Epithelial cell of esophagus (primary cell): ENCODE data around the gene SMARCA4.

ENCODE experiments used
- DNase-seq: peaks from one replicate; pipeline ENCODE4 v3.0.0; 2010; ENCODE audit warnings: low read depth
- H3K4me3 ChIP-seq: 2 replicates; pipeline ENCODE4 v1.5.1; 2011; ENCODE audit warnings: mild to moderate bottlenecking, low read length, control low read depth
- TF ChIP-seq, protein P1 (sequence below): IDR thresholded peaks from 2 replicates; pipeline ENCODE4 v1.5.1; 2011; ENCODE audit warnings: low read depth, mild to moderate bottlenecking, low read length, control low read depth, inconsistent platforms; ENCODE audit not compliant: insufficient read depth; ENCODE audit errors: missing control alignments

SMARCA4 gene

DNA sequence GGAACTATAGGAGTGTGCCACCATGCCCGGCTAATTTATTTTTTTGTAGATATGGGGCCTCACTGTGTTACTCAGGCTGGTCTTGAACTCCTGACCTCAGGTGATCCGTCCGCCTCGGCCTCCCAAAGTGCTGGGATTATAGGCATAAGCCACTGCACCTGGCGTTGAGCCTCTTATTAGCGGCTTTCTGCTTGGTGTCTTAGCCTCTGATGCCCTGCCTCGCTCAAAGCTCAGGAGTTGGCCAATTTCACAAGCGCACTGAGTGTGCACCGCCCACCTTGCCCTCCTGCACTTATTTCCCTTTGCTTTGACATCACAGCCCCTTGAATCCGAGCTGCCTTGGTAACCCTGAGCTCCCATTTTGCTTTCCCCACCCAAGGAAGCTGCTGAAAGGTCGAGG, 42.5 kb upstream of the SMARCA4 start:
- TF ChIP-seq, protein P1, sequence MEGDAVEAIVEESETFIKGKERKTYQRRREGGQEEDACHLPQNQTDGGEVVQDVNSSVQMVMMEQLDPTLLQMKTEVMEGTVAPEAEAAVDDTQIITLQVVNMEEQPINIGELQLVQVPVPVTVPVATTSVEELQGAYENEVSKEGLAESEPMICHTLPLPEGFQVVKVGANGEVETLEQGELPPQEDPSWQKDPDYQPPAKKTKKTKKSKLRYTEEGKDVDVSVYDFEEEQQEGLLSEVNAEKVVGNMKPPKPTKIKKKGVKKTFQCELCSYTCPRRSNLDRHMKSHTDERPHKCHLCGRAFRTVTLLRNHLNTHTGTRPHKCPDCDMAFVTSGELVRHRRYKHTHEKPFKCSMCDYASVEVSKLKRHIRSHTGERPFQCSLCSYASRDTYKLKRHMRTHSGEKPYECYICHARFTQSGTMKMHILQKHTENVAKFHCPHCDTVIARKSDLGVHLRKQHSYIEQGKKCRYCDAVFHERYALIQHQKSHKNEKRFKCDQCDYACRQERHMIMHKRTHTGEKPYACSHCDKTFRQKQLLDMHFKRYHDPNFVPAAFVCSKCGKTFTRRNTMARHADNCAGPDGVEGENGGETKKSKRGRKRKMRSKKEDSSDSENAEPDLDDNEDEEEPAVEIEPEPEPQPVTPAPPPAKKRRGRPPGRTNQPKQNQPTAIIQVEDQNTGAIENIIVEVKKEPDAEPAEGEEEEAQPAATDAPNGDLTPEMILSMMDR = no peak
- DNase-seq = no peak
- H3K4me3 ChIP-seq = no peak overlapping the region

DNA sequence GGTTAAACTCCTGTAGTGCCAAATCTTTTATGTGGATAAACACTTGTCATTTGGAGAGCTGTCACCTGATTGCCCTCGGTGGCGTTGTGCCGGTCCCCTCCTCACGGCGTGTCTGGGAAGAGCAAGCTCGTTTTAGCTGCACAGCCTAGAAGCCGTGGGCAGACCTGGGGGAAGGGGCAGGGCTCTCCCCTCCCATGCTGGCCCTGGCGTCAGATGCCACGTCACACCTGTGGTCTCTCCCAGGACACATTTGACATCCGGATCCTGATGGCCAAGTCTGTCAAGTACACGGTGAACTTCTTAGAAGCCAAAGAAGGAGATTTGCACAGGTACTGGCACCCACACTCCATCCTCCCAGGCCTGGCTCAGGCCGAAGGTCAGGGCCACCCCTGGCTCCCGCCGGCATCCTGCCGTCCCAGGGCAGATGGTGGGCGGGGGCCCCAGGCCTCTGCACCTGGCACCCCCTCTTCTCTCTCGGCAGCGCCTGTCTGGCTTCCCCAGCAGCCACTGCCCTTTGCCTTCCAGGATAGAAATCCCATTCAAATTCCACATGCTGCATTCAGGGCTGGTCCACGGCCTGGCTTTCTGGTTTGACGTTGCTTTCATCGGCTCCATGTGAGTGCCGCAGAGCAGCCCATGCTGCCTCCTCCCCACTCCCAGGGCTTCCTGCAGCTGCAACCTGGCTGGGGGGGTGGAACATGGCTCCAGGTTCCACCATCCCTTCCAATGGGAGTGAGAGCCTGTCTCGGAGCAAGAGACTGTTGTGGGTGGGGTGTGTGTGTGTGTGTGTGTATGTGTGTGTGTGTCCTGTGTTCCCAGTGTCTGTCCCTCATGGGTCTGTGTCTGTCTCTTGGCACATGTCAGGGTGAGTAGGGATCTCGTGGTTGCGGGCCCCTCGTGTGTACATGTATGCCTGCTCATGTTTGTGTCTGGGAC, 41.2 kb upstream of the SMARCA4 start:
- TF ChIP-seq, protein P1 = no peak
- no peak for DNase-seq
- H3K4me3 ChIP-seq = no peak overlapping the region

DNA sequence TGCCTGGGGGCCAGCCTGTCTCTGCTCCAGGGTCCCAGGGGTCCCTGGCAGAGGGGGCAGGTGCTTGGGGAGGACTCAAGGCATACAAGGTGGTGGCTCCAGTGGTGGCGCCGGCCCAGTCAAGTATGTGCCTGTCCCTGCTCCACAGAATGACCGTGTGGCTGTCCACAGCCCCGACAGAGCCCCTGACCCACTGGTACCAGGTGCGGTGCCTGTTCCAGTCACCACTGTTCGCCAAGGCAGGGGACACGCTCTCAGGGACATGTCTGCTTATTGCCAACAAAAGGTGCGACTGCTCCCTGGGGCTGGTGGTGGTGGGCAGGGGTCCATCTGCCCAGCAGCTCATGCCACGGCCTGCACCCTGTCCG, 40.6 kb upstream of the SMARCA4 start:
- no peak for DNase-seq
- H3K4me3 ChIP-seq = no peak overlapping the region
- TF ChIP-seq, protein P1 = no peak

DNA sequence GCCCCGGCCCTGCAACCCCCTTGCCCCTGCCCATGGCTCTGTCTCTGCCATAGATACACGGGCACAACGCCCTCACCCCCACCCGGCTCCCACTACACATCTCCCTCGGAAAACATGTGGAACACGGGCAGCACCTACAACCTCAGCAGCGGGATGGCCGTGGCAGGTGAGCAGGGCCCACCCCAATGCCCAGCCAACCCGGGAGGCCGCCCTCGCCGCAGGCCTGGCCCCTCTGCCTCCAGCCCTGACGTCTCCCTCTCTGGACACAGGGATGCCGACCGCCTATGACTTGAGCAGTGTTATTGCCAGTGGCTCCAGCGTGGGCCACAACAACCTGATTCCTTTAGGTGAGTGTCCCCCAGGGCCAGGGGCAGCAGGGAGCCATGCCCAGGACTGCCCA, 40.0 kb upstream of the SMARCA4 start:
- DNase-seq = no peak
- H3K4me3 ChIP-seq = no peak overlapping the region
- TF ChIP-seq, protein P1 = no peak

DNA sequence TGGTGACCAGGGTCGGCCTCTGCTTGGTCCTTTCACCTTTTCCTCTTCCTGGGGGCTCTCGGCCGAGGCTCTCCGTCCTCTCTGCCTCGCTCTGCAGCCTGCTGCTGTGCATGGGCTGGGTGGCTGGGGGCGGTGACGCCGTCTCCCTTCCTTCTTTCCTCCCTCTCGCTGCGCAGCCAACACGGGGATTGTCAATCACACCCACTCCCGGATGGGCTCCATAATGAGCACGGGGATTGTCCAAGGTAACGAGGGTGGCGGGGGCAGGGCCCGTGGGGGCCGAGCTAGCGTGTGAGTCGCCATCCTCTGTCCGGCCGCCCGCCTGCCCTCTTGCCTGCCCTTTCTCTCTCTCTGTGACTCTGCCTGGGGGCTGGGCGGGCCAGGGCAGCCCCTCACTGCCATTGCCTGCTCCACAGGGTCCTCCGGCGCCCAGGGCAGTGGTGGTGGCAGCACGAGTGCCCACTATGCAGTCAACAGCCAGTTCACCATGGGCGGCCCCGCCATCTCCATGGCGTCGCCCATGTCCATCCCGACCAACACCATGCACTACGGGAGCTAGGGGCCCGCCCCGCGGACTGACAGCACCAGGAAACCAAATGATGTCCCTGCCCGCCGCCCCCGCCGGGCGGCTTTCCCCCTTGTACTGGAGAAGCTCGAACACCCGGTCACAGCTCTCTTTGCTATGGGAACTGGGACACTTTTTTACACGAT, 39.5 kb upstream of the SMARCA4 start:
- no peak for DNase-seq
- no peak overlapping the region for H3K4me3 ChIP-seq
- TF ChIP-seq, protein P1 = no peak

- TF ChIP-seq, protein P1 = no peak
Observed at GRCh38 chr19:10921910-10922637, 38.8 kb upstream of the SMARCA4 start.

More at GRCh38 chr19:10921910-10922637, 38.8 kb upstream of the SMARCA4 start:
- no peak for DNase-seq
- no peak overlapping the region for H3K4me3 ChIP-seq
